Right ventricle myocardium superior (tissue), 1 donor: Measurements from ENCODE around the gene SRCIN1. TPM values are rescaled to one million over a fixed set of nuclear protein-coding genes. Genes with fewer than 3 reads are reported as not detected.

ENCODE experiments used
- ATAC-seq: fragments of 200-7000 bp; cut with Tn5 transposase; one replicate; pipeline ENCODE4 v1.9.1; 2020; ENCODE audit warnings: mild to moderate bottlenecking; ENCODE audit not compliant: poor library complexity
- DNase-seq: peaks from one replicate; pipeline ENCODE4 v3.0.0-alpha.2; 2020
- intact Hi-C: fragments of 100-400 bp; cut with DNase I; formaldehyde crosslinking; loops from one replicate; pipeline ENCODE4 v1.11.2; 2022
- total RNA-seq: library from RNA; stranded (reverse); fragmentation: NEBNext Ultra II Directional; extraction: Animal tissue kit (Norgen Biotek cat#: 25700); gene quantifications from one replicate; pipeline ENCODE4 v1.2.1, GENCODE V29; 2021
- donor health status: DM: no; HTN: yes; CAD: no; lungs with severe emphysema.

The SRCIN1 gene
- total RNA-seq, 1 donor from 2014 or later = 2.3 TPM

GRCh38 chr17:38585918-38586529 is 19.7 kb downstream of the SRCIN1 start:
- no peak for DNase-seq
- intact Hi-C loops = no loop called here
- ATAC-seq = no peak

GRCh38 chr17:38585056-38585917 is 20.5 kb downstream of the SRCIN1 start:
- intact Hi-C loops = no loop called here
- ATAC-seq (no peak), DNase-seq (no peak)

- intact Hi-C loops = no loop called here
- DNase-seq (peak; percentile 72), ATAC-seq (peak; percentile 91)
Measured at GRCh38 chr17:38584350-38584925, 21.3 kb downstream of the SRCIN1 start.

- DNase-seq = no peak
- intact Hi-C loops = no loop called here
- no peak for ATAC-seq
Measured at GRCh38 chr17:38583828-38584349, 21.9 kb downstream of the SRCIN1 start.

GRCh38 chr17:38583176-38583575 is 22.6 kb downstream of the SRCIN1 start:
- DNase-seq (no peak), ATAC-seq (no peak)
- intact Hi-C loops = no loop called here

- DNase-seq (no peak), ATAC-seq (no peak)
- intact Hi-C loops = no loop called here
Measured at GRCh38 chr17:38582069-38582468, 23.7 kb downstream of the SRCIN1 start.

GRCh38 chr17:38579934-38580333 is 25.8 kb downstream of the SRCIN1 start:
- intact Hi-C loops = no loop called here
- no peak for ATAC-seq
- no peak for DNase-seq

GRCh38 chr17:38579083-38579480 is 26.7 kb downstream of the SRCIN1 start:
- no peak for ATAC-seq
- intact Hi-C loops = no loop called here

GRCh38 chr17:38578229-38579082 is 27.3 kb downstream of the SRCIN1 start:
- DNase-seq (no peak), ATAC-seq (no peak)
- intact Hi-C loops = no loop called here

More at GRCh38 chr17:38579083-38579480, 26.7 kb downstream of the SRCIN1 start:
- no peak for DNase-seq

GRCh38 chr17:38577645-38578173 is 28.0 kb downstream of the SRCIN1 start:
- no peak for DNase-seq

GRCh38 chr17:38577244-38577643 is 28.5 kb downstream of the SRCIN1 start:
- intact Hi-C loops = no loop called here
- no peak for DNase-seq
- ATAC-seq = no peak

More at GRCh38 chr17:38577645-38578173, 28.0 kb downstream of the SRCIN1 start:
- no peak for ATAC-seq
- intact Hi-C loops = no loop called here

- no peak for DNase-seq
Measured at GRCh38 chr17:38575781-38576180, 30.0 kb downstream of the SRCIN1 start.

GRCh38 chr17:38574712-38575111 is 31.0 kb downstream of the SRCIN1 start:
- no peak for ATAC-seq
- DNase-seq = no peak
- intact Hi-C loops = loop anchor here (5.0 kb wide), 1 partner anchor 93 kb away; no protein-coding TSS in a partner anchor

More at GRCh38 chr17:38575781-38576180, 30.0 kb downstream of the SRCIN1 start:
- no peak for ATAC-seq
- intact Hi-C loops = no loop called here

- intact Hi-C loops = loop anchor here (5.0 kb wide), 1 partner anchor 94 kb away; no protein-coding TSS in a partner anchor
- ATAC-seq = no peak
- DNase-seq = no peak
Measured at GRCh38 chr17:38572669-38573365, 32.9 kb downstream of the SRCIN1 start.

- intact Hi-C loops = loop anchor here (5.0 kb wide), 1 partner anchor 95 kb away; no protein-coding TSS in a partner anchor
- ATAC-seq = no peak
- no peak for DNase-seq
Measured at GRCh38 chr17:38571833-38572668, 33.7 kb downstream of the SRCIN1 start.

GRCh38 chr17:38569701-38570512 is 35.8 kb downstream of the SRCIN1 start:
- intact Hi-C loops = loop anchor here (5.0 kb wide), 1 partner anchor 97 kb away; no protein-coding TSS in a partner anchor
- ATAC-seq = no peak
- DNase-seq = no peak
